Left cardiac atrium (tissue), 4 donors: ENCODE results near the gene ITGA5. TPM values are rescaled to one million over a fixed set of nuclear protein-coding genes. Genes with fewer than 3 reads are reported as not detected.

Source experiments
- ATAC-seq, 2 donors: fragments of 200-7000 bp; cut with Tn5 transposase; one replicate each; pipeline ENCODE4 v1.9.1; 2020; ENCODE audit warnings: mild to moderate bottlenecking in 2 of 2, moderate library complexity in 2 of 2
- DNase-seq: peaks from one replicate; pipeline ENCODE4 v3.0.0-alpha.2; 2020
- intact Hi-C, 2 donors: fragments of 100-400 bp; cut with DNase I; formaldehyde crosslinking; loops; one replicate each; pipeline versions ENCODE4 v1.14.1 to v1.15.1; 2022 to 2023
- total RNA-seq, 2 donors: library from RNA; stranded (reverse); fragmentation: NEBNext Ultra II Directional; extraction: Animal tissue kit (Norgen Biotek cat#: 25700); gene quantifications; one replicate each; pipeline ENCODE4 v1.2.1, GENCODE V29; 2021
- donor health status: DM: no; HTN: yes; CAD: no.
- donor health status: DM: no; HTN: yes; CAD: no; lungs with severe emphysema.
- donor health status: DM: yes; HTN: yes; CAD: no.
- donor health status: Dilated cardiomyopathy.

ITGA5 gene
- total RNA-seq, 2 donors from 2014 or later = 45.7 to 133 TPM

- ATAC-seq (no peak), DNase-seq (no peak)
- intact Hi-C loops = no loop called here
Measured at GRCh38 chr12:54377797-54378515, 41.1 kb downstream of the ITGA5 start.

- intact Hi-C loops = no loop called here
- ATAC-seq = no peak
- DNase-seq = no peak
Measured at GRCh38 chr12:54377007-54377406, 42.1 kb downstream of the ITGA5 start.

DNA sequence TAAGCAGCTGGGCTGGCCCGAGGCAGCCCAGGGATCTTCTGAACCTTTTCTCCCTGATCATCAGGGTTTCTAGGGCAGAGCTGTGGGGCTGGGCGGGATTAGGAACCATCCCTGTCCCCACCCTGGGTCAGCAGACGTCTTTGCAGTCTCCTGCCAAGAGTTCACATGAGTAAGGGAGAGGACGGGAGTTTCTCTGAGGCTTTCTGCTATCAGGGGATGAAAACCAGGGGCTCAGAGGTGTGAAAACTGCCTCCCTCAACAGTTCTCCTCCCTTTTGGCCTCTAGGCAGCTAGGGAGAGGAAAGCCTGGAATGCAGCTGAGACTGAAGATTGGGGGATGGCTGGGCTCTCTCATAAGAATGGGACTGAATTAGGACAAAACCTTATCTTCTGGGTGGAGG lies 42.5 kb downstream of the ITGA5 start:
- intact Hi-C loops = no loop called here
- DNase-seq = peak; percentile 60
- peak in 1 of 2 donors; percentile 7 for ATAC-seq

DNA sequence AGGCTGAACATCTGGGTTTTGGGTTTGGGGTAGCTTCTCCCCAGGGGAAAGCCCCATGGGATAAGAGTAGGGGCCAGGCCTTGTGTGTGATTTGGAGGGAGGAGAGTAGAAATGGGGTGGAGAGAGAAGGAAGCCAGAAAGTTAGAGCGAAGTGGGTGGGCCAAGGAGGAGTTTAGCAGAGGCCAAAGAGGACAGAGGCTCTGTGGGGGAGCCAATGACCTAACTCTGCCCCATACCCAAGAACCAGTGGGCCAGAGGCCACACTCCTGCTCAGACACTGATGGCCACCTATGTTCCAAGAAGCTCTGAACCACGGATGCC lies 43.8 kb downstream of the ITGA5 start:
- peak in 1 of 2 donors; percentile 14 for ATAC-seq
- DNase-seq = no peak
- intact Hi-C loops = no loop called here

GRCh38 chr12:54374562-54375258 lies 44.4 kb downstream of the ITGA5 start:
- intact Hi-C loops = no loop called here
- ATAC-seq (no peak), DNase-seq (peak; percentile 36)

- peak; percentile 41 for DNase-seq
- ATAC-seq = no peak
Measured at GRCh38 chr12:54373649-54374561, 45.2 kb downstream of the ITGA5 start.

DNA sequence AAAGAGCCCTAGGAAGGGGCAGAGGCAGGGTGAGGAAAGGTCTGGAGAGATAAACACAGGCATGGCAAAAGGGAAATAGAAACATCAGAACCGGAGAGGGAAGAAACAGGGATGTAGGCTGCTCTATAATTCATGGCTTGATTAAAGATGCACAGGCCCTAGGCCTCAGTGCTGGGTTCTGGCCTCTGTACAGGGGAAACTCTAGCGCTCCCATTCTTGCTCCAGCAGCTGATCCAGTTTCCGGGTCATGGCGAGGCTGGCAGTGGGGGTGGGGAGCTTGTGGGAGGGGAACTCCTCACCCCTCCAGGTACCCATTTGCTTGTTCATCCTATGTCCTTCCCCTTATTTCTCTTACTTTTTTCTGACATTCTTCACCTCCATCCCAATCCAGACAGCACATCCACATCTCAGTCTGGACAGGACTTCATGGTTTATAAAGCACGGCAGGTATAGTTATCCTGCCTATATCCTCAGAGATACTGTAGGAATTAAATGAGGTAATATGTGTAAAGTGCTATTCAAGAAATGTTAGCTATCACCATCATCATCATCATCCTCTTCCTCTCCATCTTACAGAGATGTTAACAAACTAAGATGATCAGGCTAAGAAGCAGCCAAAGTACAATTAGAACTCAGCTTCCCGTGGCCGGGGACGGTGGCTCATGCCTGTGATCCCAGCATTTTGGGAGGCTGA lies 46.8 kb downstream of the ITGA5 start:
- ATAC-seq (no peak), DNase-seq (peak; percentile 43)
- intact Hi-C loops = no loop called here

More at GRCh38 chr12:54373649-54374561, 45.2 kb downstream of the ITGA5 start:
- intact Hi-C loops = no loop called here

DNA sequence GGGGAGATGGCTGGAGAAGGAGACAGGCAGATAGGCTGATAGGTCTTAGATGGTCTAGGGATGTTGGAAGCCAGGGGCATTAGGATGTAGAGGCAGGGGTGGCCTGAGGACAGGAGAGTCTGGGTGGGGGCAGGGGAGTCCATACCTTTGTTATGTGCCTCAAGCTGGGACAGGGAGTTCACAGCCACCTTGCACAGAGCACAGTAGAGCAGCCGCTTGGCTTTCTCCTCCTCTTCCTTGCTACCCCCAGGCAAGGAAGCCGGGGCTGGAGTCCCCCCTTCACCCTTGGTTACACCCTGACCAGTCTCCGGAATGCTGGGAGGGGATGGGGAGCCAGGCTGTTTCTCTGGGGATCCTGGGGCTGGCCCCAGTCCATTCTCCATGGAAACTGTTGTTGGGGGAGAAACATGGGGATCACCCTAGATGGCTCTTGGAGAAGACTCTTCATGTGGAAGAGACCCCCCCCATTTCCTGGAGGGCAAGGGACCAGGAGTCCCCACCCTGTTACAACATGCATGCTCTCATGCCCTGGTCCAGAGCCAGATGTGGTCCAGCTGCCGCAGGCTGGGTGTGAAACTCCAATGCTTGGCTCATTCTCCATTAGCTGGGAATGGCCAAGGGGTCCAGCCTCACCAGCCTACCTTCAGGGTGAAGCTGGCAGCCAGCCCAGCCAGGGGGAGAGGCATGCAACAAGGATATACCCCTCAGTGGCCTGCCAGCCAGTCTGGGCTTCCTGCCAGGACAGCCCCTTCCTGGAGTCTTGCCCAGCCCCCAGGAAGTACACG lies 47.5 kb downstream of the ITGA5 start:
- intact Hi-C loops = no loop called here
- ATAC-seq = peak; percentile 2 to 4

DNA sequence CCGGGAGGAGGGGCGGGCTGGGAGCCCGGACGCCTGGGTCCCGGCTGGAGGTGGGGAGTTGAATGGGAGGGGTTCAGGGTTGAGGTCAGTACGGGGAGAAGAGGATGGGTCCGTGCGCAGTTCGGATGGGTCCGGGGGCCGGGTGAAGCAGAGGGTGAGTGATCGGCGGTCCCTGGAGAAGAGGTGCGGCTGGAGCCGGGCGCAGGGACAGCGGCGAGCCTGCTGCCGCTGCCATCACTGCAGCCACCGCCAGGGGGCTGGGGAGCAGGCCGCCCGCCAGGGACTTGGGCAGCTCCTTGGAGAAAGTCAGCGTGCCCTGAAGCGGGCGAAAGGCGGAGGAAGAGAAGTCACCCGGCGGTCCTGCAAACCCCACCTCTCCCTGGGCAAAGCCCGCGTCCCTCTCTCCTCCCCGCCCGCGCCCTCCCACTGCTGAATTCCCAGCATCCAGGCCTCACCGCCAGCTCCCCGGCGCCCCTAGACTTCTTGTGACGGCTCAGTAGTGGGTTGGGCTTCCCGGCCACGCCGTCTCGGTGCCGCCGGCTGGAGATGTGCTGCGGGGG lies 48.8 kb downstream of the ITGA5 start:
- DNase-seq (peak; percentile 85), ATAC-seq (peak; percentile 68 to 76)
- intact Hi-C loops = no loop called here

More for the DNA sequence above, 47.5 kb downstream of the ITGA5 start:
- peak; percentile 82 for DNase-seq

- intact Hi-C loops = loop anchor here (10.0 kb wide), 2 partner anchors 75 to 115 kb away; no protein-coding TSS in a partner anchor
- peak; percentile 4 to 5 for ATAC-seq
- DNase-seq = no peak
Measured at GRCh38 chr12:54369597-54370131, 49.4 kb downstream of the ITGA5 start.

DNA sequence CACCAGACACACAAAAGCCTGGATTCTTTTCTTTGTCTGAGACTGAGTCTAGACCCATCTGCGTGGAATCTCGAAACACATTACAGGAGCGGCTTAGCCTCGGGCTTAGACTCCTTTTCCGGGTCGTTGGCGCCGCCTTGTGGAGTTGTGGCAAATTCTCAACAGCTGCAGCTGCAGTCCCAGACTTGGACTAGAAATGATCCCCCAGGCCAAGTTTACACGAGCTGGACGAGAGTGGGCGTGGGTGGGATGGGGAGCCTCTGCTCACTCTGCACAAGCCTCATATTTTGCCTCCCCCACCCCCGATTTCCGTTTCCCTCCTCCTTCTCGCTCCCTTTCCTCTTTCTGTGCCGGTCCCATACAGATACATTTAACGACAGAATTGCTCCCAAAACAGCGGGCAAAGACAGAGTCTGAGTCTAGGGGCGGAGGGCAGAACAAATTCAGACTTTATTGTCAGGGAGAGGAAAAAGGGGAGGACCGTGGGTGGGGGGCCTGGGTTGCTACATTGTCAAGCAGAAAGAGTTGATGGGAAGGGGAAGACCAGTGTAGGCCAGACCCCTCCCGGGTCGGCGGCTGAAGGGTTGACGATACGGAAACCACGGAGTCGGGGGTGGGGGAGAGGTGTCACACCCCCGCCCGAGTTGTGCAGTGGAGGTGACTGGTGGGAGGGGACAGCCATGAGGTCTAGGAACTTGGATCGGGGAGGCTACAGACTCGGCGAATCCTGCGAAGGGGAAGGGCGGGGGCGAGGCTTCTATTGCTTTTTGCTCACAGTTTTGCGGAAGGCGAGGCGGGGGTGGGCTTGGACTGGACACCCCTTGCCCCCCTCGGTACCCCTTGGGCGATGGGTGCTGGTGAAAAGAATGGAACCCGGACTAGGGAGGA lies 50.1 kb downstream of the ITGA5 start:
- peak; percentile 75 to 76 for ATAC-seq
- intact Hi-C loops = loop anchor here (10.0 kb wide), 2 partner anchors 74 to 114 kb away; no protein-coding TSS in a partner anchor
- peak; percentile 91 for DNase-seq

- intact Hi-C loops = loop anchor here (10.0 kb wide), 2 partner anchors 73 to 113 kb away; no protein-coding TSS in a partner anchor
- ATAC-seq (no peak), DNase-seq (no peak)
Measured at GRCh38 chr12:54368025-54368708, 50.9 kb downstream of the ITGA5 start.

GRCh38 chr12:54364413-54364812 lies 54.7 kb downstream of the ITGA5 start, which contains the start of gene GPR84:
Gene GPR84, minus strand, starts transcription at chr12:54364486. Its CDS starts 635 bp downstream, at chr12:54363851.
- intact Hi-C loops = loop anchor here (5.0 to 10.0 kb wide), 3 partner anchors 70 to 147 kb away; no protein-coding TSS in a partner anchor
- DNase-seq = no peak
- ATAC-seq = no peak

DNA sequence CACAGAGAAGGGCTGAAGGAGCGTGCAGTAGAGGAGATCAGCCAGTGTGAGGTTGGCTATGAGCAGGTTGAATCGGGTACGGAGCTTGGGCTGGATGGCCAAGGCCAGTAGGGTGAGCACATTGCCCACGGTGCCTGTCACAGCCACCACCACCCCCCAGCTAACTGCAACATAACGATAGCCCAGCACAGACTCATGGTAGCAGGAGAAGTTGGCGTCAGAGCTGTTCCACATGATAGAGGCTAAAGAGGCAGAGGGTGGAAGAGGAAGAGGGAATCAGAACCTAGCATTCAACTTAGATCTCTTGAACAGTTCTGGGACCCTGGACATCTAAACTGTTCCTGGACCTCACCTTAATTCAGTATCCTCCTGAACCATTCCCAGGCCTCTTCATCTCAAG lies 55.4 kb downstream of the ITGA5 start:
- ATAC-seq (no peak), DNase-seq (no peak)
- intact Hi-C loops = loop anchor here (5.0 to 10.0 kb wide), 3 partner anchors 69 to 146 kb away; no protein-coding TSS in a partner anchor

- ATAC-seq = no peak
- no peak for DNase-seq
- intact Hi-C loops = loop anchor here (5.0 to 10.0 kb wide), 3 partner anchors 68 to 146 kb away; no protein-coding TSS in a partner anchor
Measured at GRCh38 chr12:54363047-54363446, 56.0 kb downstream of the ITGA5 start.
